A673 (cell line): ENCODE results near the gene NREP. TPM values are rescaled to one million over a fixed set of nuclear protein-coding genes. Genes with fewer than 3 reads are reported as not detected.

Experiments used
- BruUV-seq: library from RNA; stranded (reverse); fragments of 400-500 nt; replicated peaks from 2 replicates; lab custom pipeline; 2021; lab: Mats Ljungman, UMichigan
- CTCF ChIA-PET: fragments of 300-600 bp; sonication (Branson Sonifier 250); formaldehyde crosslinking; loops from one replicate; lab custom pipeline; 2022; ENCODE audit warnings: antibody characterized with exemption; lab: Charles Lee
- POLR2A ChIA-PET: fragments of 300-600 bp; sonication (Branson Sonifier 250); formaldehyde crosslinking; loops from one replicate; lab custom pipeline; 2022; ENCODE audit warnings: antibody characterized with exemption; ENCODE audit not compliant: low non-redundant PET; lab: Charles Lee
- DNase-seq: peaks from one replicate; pipeline ENCODE4 v3.0.0-alpha.2; 2015; ENCODE audit warnings: low spot score
- H3K27ac ChIP-seq: fragments of 200-600 bp; sonication (generic); 2 replicates; pipeline ENCODE4 v1.5.1; 2016; ENCODE audit warnings: mixed run types, low read depth, mild to moderate bottlenecking, mixed read lengths, antibody characterized with exemption, low read length; ENCODE audit not compliant: poor library complexity, severe bottlenecking
- H3K27me3 ChIP-seq: fragments of 200-600 bp; sonication (generic); replicated peaks from 2 replicates; pipeline ENCODE4 v1.6.1; 2017; ENCODE audit warnings: mixed run types, low read depth, mild to moderate bottlenecking, mixed read lengths, antibody characterized with exemption, low read length; ENCODE audit not compliant: insufficient read depth, poor library complexity
- H3K36me3 ChIP-seq: fragments of 200-600 bp; sonication (generic); 2 replicates; pipeline ENCODE4 v1.6.1; 2016; ENCODE audit warnings: mixed run types, mild to moderate bottlenecking, mixed read lengths, antibody characterized with exemption, low read length; ENCODE audit not compliant: insufficient read depth, poor library complexity, severe bottlenecking
- H3K4me1 ChIP-seq: fragments of 200-600 bp; sonication (generic); 2 replicates; pipeline ENCODE4 v1.6.1; 2017; ENCODE audit warnings: mixed run types, mild to moderate bottlenecking, mixed read lengths, antibody characterized with exemption, low read length; ENCODE audit not compliant: insufficient read depth, poor library complexity, severe bottlenecking
- H3K4me3 ChIP-seq: fragments of 200-600 bp; sonication (generic); 2 replicates; pipeline ENCODE4 v1.5.1; 2016; ENCODE audit warnings: low read depth, mixed run types, mild to moderate bottlenecking, mixed read lengths, low read length; ENCODE audit not compliant: poor library complexity, severe bottlenecking
- H3K9me3 ChIP-seq: fragments of 200-600 bp; sonication (generic); 2 replicates; pipeline ENCODE4 v1.6.1; 2016; ENCODE audit warnings: mixed run types, low read depth, mild to moderate bottlenecking, mixed read lengths, antibody characterized with exemption, low read length; ENCODE audit not compliant: poor library complexity, severe bottlenecking
- CTCF ChIP-seq: fragments of 300-800, 200-600 bp; sonication (generic); conservative IDR thresholded peaks from 2 replicates; pipeline ENCODE4 v1.5.1; 2017; ENCODE audit warnings: low read depth, mild to moderate bottlenecking, antibody characterized with exemption, low read length, moderate library complexity, mixed read lengths
- EZH2 ChIP-seq: fragments of 200-600 bp; sonication (generic); IDR thresholded peaks from 2 replicates; pipeline ENCODE4 v1.6.1; 2017; ENCODE audit warnings: borderline replicate concordance, low read depth, mild to moderate bottlenecking, mixed read lengths, antibody characterized with exemption, low read length; ENCODE audit not compliant: poor library complexity, severe bottlenecking
- intact Hi-C: fragments of 100-400 bp; cut with micrococcal nuclease; formaldehyde crosslinking; loops from one replicate; pipeline ENCODE4 v1.10.0; 2022; ENCODE audit not compliant: unreplicated experiment
- total RNA-seq: library from RNA; stranded (reverse); gene quantifications from 2 replicates; pipeline ENCODE4 v1.2.3, GENCODE V29; 2021

NREP gene
- total RNA-seq, 1 experiment from 2014 or later = 31.0 TPM

GRCh38 chr5:111707630-111708164 lies 49.3 kb downstream of the NREP start:
- H3K4me1 ChIP-seq = no peaks in the 10 kb centered on the region
- POLR2A ChIA-PET = no interaction called here
- CTCF ChIA-PET = no interaction called here
- intact Hi-C loops = no loop called here
- BruUV-seq = no TSS peak
- no peaks in the 10 kb centered on the region for H3K9me3 ChIP-seq
- H3K4me3 ChIP-seq = no peak overlapping the region
- no peak overlapping the region for H3K27ac ChIP-seq
- TF ChIP-seq EZH2 (no peak), CTCF (no peak)
- no peaks in the 10 kb centered on the region for H3K27me3 ChIP-seq
- DNase-seq = no peak
- H3K36me3 ChIP-seq = no peaks in the 10 kb centered on the region

DNA sequence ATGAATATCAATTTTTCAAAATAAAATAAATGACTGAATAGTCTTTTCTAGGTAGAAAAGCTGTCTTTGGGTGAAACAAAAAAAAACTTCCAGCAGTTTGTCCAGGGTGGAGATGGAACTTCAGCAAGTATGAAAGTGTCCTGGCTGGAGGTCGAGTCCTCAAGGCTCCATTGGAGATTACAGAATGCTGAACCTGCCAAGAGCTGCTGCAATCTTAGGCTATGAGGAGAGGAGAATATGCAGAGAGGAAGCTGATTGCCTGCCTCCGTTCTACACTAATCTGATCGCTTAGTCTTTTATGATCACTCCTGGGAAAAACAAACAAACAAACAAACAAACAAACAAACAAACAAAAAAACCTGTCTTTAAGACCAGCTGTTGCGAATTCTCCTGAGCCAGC lies 50.6 kb downstream of the NREP start:
- no peak overlapping the region for H3K27ac ChIP-seq
- no peaks in the 10 kb centered on the region for H3K4me1 ChIP-seq
- ChIA-PET CTCF (no interaction called here), POLR2A (no interaction called here)
- intact Hi-C loops = no loop called here
- TF ChIP-seq EZH2 (no peak), CTCF (no peak)
- no peak overlapping the region for H3K4me3 ChIP-seq
- H3K9me3 ChIP-seq = no peaks in the 10 kb centered on the region
- BruUV-seq = no TSS peak
- H3K36me3 ChIP-seq = no peaks in the 10 kb centered on the region
- no peak for DNase-seq
- H3K27me3 ChIP-seq = no peaks in the 10 kb centered on the region

- no TSS peak for BruUV-seq
- Histone ChIP-seq H3K4me1 (no peaks in the 10 kb centered on the region), H3K4me3 (no peak overlapping the region), H3K36me3 (no peaks in the 10 kb centered on the region), H3K27ac (no peak overlapping the region), H3K27me3 (no peaks in the 10 kb centered on the region), H3K9me3 (no peaks in the 10 kb centered on the region)
- TF ChIP-seq CTCF = no peak
- no peak for TF ChIP-seq EZH2
- DNase-seq = no peak
- intact Hi-C loops = loop anchor here (1.0 kb wide), 1 partner anchor 12 kb away; no protein-coding TSS in a partner anchor
- POLR2A ChIA-PET = no interaction called here
- CTCF ChIA-PET = no interaction called here
Observed at GRCh38 chr5:111704452-111705085, 52.4 kb downstream of the NREP start.
